A549 (cell line): ENCODE results near the gene MAPT.

Source experiments
- ATOH8 ChIP-seq: fragments of 250-450 bp; sonication (Bioruptor Pico); IDR thresholded peaks from 2 replicates; pipeline ENCODE4 v1.5.0; 2020; ENCODE audit warnings: low read depth, mild to moderate bottlenecking, moderate library complexity
- CEBPB ChIP-seq, 2 experiments: fragments of >200 bp in 1 of 2; sonication (Bioruptor Twin) in 1 of 2; formaldehyde crosslinking in 1 of 2; IDR thresholded peaks; 2 replicates each; pipeline ENCODE4 v1.6.1; 2012 to 2016
- CTCF ChIP-seq: fragments of >200 bp; sonication (Bioruptor Twin); formaldehyde crosslinking; IDR thresholded peaks from 3 replicates; pipeline ENCODE4 v1.5.1; 2016
- EP300 ChIP-seq, 2 experiments: fragments of >200 bp; sonication (Bioruptor Twin); formaldehyde crosslinking; IDR thresholded peaks; 2 replicates in 1 of 2; 3 replicates in 1 of 2; pipeline ENCODE4 v1.6.1; 2016 to 2017
- HDAC2 ChIP-seq: fragments of 200-600 bp; sonication (generic); IDR thresholded peaks from 2 replicates; pipeline ENCODE4 v1.6.1; 2016
- JUNB ChIP-seq: fragments of >200 bp; sonication (Bioruptor Twin); formaldehyde crosslinking; IDR thresholded peaks from 2 replicates; pipeline ENCODE4 v1.6.1; 2016
- MAFK ChIP-seq: fragments of 450-650 bp; IDR thresholded peaks from 2 replicates; pipeline ENCODE4 v1.6.1; 2014; ENCODE audit not compliant: partially characterized antibody
- MAX ChIP-seq: IDR thresholded peaks from 2 replicates; pipeline ENCODE4 v1.6.1; 2012
- POLR2A ChIP-seq: IDR thresholded peaks from 2 replicates; pipeline ENCODE4 v1.6.1; 2012; ENCODE audit warnings: mild to moderate bottlenecking, low read length
- REST ChIP-seq: fragments of 200-600 bp; sonication (generic); IDR thresholded peaks from 2 replicates; pipeline ENCODE4 v1.6.1; 2016; ENCODE audit warnings: antibody characterized with exemption, mild to moderate bottlenecking, moderate library complexity
- SMC3 ChIP-seq: fragments of >200 bp; sonication (Bioruptor Twin); formaldehyde crosslinking; IDR thresholded peaks from 3 replicates; pipeline ENCODE4 v1.6.1; 2018; ENCODE audit warnings: inconsistent platforms
- SREBF2 ChIP-seq: fragments of 450-650 bp; IDR thresholded peaks from 2 replicates; pipeline ENCODE4 v1.6.1; 2014; ENCODE audit warnings: mild to moderate bottlenecking, moderate library complexity

- TF ChIP-seq SREBF2 (no peak), SMC3 (no peak), CTCF (no peak), HDAC2 (no peak), MAX (no peak), EP300 (IDR thresholded peaks at IDR 0.05) (no peak), REST (no peak), MAFK (no peak), ATOH8 (CRISPR knock-in tag) (no peak), CEBPB (IDR thresholded peaks at IDR 0.05) (peak; percentile 42 to 63; a peak in 2 of 4 replicates), JUNB (no peak), POLR2A (no peak)
Measured at GRCh38 chr17:46074540-46074939, 180.2 kb downstream of the MAPT start.
